ENCODE results near the gene TNFSF11.

DNA sequence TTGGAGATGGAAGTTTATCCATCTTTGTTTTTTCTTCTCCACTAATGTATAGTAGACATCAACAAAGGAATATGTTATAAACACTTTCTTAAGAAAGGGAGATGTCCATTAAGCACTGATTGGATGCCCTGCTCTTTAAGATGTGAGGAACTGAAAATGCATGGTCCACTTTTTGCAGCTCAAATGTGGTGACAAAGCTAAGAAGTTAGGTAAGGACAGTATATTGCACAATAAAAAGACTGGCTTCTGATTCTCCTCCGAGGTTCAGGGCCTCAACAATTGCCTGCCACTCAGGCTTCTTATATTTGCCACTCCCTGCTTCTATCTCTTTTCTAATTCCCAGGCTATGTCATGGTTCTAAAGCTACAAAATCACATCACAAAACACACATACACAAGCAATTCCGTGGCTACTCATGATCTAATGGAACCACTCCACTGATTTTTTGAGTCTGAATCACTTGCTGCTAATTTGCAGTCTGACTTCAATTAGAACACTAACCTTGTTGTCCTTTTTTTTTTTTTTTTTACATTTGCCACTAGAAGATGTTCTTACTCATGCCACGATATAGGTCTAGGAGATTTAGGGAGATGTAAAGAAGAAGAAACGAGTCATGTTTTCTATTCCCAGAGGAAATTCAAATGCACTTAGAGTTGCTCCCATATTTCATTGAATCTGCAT is 29.6 kb upstream of the TNFSF11 start:
- TF ChIP-seq, protein P1, sequence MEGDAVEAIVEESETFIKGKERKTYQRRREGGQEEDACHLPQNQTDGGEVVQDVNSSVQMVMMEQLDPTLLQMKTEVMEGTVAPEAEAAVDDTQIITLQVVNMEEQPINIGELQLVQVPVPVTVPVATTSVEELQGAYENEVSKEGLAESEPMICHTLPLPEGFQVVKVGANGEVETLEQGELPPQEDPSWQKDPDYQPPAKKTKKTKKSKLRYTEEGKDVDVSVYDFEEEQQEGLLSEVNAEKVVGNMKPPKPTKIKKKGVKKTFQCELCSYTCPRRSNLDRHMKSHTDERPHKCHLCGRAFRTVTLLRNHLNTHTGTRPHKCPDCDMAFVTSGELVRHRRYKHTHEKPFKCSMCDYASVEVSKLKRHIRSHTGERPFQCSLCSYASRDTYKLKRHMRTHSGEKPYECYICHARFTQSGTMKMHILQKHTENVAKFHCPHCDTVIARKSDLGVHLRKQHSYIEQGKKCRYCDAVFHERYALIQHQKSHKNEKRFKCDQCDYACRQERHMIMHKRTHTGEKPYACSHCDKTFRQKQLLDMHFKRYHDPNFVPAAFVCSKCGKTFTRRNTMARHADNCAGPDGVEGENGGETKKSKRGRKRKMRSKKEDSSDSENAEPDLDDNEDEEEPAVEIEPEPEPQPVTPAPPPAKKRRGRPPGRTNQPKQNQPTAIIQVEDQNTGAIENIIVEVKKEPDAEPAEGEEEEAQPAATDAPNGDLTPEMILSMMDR (IDR thresholded peaks at IDR 0.05 in 4 of 5, conservative IDR thresholded peaks at IDR 0.05 in 1 of 5): no peak
- TF ChIP-seq POLR2A (IDR thresholded peaks at IDR 0.05): no peak
